HG03060 (cell line): Measurements from ENCODE around the gene DNM3.

Experiments
- ATAC-seq: cut with Tn5 transposase; IDR thresholded peaks from one replicate; pipeline ENCODE4 v1.9.1; 2021; ENCODE audit warnings: low read depth, moderate number of reproducible peaks; ENCODE audit not compliant: unreplicated experiment

DNM3 gene

DNA sequence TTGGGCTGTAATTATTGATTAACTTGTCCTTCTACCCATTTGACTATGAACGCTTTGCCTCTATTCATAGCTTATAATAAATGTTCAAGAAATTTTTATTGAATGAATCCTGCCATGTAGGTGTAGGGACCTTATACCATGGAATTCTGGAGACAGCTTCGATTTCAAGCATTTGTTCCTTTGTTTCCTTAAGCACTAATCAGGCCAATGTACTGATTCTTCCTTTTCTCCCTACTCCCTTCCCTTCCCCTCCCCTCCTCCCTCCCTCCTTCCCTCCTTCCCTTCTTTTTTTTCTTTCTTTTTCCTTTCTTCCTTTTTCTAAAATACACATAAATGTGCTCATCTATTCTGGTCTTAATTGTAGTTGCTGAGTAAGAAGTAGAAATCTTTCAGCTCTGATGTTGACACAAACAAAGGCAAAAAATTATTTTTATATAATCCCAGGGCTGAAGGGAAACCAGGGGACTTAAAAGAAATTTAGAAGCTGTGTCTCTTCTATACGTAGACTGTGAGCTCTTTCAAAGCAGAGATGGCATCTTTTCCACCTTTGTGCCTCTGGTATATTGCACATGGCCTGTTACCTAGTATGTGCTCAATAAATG is 24.9 kb upstream of the DNM3 start:
- no peak for ATAC-seq

DNA sequence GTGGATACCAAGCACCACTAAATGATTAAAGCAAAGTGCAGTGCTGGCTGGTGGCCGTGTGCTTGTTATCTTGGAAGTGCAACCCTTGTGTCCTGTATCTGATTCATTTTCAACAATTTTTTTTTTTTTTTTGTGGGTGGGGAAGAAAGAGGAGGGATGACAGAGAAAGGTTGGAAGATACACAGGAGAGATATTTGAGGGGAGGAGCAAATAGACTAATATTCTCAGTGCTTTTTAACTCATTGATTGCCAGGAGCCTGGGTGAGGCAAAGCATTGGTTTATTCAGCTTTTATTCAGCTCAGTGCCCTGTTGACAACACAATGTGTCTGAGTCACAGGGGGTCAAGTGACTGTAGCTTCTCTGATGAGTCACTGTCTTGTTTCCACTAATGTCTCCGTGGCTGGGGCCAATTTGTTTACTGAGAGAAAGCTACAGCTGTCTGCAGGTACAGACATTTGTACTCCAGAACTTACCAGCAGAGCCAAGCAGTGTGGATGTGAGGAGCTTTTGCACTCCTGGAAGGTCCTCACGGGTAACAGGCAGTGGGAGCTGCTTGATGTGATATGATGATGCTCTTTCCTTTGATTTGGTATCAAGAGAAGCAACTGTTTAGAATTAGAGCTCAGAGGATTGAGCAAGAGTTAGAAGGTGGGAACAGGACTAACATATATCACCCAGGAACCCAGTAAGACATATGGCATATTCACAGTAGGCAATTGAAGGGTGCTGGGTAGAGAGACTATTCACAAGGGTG is 23.6 kb upstream of the DNM3 start:
- peak; percentile 95 for ATAC-seq

DNA sequence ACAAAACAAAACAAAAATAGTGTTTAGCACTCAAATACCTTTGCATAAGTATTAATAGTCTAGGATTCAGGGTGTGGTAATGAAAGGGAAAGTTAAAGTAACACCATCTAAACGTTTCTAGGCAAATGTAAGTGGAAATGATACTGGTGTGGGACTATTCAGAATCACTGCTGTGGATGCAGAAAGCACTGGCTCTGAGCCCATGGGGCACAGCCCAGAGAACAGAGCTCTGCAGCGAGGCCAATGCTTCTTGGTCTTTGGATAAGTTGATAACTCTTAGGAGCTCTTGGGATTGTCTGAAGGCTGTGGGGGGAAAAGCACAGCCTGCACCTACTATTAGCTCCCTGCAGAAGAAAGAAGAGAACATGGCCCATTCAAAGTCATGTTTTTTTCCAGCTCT is 21.4 kb upstream of the DNM3 start:
- ATAC-seq, result no peak

DNA sequence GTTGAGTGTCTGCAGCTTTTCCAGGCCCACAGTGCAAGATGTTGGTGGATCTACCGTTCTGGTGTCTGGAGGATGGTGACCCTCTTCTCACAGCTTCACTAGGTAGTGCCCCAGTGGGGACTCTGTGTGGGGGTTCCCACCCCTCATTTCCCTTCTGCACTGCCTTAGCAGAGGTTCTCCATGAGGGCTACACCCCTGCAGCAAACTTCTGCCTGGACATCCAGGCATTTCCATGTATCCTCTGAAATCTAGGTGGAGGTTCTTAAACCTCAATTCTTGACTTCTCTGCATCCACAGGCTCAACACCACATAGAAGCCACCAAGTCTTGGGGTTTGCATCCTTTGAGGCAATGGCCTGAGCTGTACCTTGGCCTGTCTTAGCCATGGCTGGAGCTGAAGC is 14.3 kb upstream of the DNM3 start:
- ATAC-seq, result no peak

DNA sequence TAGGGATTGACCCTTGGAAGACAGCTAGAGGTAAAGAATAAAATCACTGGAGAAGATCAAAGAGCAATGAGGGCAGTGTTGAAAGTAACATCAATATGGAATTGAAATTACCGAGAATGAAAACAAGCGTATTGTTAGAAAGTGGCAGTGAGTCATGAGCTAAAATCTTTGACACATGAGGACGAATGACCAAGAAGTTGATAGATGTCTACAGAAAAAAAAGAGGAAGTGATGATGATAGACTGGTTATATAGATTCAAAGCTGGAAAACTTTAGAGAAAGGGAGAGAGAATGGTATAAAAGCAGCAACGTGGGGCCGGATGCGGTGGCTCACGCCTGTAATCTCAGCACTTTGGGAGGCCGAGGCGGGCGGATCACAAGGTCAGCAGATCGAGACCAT is 12.5 kb upstream of the DNM3 start:
- no peak for ATAC-seq

DNA sequence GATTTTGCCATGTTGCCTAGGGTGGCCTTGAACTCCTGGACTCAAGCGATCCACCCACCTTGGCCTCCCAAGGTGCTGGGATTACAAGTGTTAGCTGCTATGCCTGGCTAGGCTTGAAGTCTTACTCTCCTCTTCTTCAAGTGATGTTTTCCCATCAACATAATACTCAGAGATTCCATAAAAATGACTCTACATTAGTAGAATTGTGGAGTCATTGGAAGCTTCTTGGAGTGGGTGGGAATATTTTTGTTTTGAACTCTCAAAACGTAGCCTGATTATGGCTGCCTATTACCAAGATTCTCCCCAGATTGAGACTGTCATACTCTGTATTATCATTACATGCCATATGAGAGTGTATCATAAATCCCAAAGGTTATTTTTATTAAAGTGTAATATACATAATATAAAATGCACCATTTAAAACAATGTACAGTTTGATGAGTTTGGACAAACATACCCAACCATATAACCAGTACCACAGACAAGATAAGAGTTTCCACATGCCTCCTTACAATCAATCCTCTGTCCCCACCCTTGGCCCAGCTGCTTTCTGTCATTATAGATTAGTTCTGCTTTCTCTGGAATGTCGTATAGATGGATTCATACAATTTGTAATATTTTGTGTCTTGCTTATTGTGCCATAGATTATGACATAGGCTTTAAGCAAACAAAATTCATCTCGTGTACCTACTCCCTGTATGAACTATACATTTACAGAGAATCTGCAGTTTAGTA is 8.0 kb upstream of the DNM3 start:
- ATAC-seq, result no peak

DNA sequence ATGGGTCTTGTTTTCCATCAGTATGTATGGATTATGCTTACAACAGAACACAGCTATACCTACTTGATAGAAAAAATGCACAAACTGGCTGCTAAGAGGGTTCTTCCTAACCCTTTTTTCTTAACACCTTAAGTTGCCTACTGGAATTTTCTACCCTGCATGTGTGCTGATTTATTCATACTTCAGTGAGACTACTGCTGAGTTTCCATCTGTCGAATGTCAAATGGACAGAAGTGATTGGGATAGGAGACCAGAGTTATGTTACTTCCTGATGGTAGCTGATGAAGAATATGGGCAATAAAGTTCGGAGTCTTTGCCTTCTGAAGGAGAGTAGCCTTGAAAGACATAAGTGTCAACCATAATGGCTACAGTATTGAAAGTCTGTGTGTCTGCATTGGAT is 6.5 kb upstream of the DNM3 start:
- no peak for ATAC-seq

DNA sequence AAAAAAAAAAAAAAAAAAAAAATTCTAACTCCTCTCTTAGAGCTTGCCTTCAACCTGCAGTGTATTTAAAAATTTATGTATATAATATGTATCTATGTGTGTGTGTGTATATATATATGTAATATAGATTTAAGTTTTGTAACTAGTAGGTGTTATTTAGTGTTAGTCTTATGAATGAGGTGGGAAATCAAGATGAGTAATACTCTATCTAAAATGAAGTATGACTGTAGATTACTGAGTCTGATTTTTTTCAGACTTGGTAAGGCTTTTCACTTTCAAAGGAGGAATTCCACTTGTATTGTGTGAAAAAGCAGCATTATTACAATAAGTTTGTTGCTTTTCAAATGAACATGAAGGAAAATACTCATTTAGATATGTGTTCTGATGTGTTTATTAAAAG is 5.4 kb upstream of the DNM3 start:
- ATAC-seq, result no peak

DNA sequence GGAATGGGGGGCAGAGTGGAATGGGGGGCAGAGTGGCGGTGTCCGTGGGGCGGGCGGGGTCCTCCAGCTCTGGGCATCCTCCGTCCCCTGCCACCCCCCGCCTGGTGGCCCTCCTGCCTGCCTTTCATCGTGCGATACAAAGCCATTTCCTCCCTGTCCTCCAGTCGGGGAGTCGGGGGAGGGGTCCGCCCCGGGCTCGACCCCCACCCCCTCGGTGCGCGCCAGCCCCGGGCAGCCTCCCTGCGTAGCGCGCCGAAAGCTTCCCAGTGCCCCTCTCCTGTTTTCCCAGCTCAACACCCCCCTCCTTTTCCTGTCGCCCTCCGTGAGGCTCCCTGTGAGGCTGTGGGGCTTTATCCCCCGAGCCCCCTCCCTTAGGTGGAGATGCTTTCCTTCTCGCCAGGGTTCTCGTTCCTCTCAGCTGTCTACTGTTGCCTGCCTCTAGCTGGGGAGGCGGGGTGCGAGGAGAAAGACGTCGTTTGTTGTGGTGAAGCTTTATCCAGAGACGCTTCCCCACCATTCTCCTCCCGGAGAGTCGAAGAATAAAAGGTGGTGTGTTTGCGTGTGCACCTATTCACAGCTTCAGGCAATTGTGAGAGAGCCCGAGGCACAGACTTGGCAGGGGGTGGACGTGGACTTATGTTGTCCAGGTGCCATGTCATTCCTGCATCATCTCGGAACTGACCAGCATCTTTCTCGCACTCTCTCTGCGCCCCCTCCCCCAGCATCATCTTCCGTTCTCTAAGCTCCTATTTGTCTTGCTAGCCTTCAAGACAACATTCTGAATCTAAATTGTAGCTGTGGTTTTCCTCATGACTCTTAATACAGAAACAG is 848 bp downstream of the DNM3 start:
- no peak for ATAC-seq

DNA sequence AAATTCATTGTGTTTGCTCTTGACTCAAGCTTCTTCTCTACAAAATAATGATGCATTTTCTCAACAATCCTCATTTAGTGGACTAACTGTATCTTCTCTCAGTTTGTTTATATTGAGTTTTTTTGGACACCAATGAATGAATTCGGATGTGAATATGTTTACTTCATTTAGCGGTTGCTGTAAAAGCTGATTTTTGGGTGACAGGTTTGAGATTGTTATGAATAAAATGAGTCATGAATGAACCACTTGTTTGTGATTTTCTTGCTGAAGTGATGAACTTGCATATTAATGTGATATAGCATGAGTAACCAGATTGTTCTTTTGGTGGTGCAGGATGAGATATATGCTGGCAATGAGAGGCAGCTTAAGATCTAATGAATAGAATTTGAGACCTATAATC is 3.1 kb downstream of the DNM3 start:
- no peak for ATAC-seq

DNA sequence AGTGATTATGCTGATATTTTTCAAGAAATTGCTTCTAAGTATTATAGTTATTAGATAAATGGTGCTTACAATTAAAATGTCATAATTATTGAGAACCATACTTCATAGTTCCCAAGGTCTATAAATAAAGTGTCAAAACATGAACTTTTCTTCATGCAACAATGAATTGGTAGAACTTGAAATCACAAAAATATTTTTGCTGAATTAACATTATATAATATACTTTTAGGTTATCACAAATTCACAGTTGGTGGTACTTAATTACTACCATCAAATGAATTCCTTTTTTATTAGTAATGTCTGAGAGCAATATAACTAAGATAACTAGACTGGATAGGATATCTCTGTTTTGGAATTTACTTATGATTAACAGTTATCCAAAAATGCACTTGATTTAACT is 4.7 kb downstream of the DNM3 start:
- ATAC-seq, result no peak

DNA sequence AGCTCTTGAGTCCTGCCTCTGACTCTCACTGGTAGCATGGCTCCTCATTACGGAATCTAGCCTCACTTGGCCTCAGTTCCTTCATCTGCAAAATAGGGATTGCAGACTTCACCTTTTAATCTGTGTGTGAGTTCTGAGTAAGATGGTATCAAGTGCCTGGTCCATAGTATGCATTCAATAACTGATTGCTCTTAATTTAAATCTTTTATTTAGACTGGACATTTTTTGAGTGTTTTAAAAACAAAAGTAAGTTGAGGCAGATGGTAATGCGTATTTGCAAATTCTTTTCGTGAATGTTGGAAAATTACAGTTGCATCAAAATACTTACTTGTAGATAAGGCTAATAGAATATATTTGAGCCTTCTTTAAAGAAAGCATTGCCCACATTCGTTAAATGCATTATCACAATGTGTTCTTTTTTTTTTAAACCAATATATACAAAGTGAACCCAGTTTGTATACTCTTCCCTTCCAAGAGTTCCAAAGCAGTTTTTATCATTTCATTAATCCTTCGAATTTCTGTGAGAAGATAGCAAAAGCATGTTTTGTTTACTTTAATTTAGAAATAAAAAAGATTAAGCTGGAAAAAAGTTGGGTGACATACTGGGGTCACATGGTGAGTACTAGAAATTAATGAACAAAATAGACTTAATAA is 8.1 kb downstream of the DNM3 start:
- no peak for ATAC-seq

DNA sequence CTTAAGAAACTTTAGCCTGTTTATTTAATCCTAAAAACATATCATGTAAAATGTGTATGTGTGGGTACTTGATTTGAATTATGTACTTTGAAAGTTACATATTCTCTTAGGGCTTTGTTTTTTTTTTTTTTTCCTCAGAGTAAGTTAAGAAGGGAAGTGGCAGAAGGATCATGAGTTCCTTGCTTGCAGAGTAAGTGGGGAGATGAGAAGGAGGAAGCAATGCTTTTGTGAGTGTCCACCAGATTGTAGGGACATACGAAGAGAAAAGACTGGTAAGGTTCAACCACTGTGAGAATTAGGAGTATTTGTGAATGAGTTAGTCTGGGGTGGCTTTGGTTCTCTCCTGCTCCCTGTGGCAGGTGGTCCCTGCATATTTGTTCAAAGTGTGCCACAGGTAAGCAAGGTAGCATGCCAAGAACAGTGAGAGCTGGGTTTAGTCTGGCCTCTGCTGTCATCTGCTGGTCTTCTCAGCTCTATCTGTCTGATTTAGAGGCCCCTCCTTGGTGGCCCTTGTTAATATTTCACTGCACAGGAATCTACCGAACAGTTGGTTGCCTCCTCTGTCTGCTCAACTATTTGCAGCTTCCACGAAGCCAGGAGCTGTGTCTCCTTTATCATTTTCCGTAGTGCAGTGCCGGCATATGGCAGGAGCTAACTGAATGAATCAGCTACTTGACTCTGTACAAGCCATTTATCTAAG is 9.5 kb downstream of the DNM3 start:
- no peak for ATAC-seq

DNA sequence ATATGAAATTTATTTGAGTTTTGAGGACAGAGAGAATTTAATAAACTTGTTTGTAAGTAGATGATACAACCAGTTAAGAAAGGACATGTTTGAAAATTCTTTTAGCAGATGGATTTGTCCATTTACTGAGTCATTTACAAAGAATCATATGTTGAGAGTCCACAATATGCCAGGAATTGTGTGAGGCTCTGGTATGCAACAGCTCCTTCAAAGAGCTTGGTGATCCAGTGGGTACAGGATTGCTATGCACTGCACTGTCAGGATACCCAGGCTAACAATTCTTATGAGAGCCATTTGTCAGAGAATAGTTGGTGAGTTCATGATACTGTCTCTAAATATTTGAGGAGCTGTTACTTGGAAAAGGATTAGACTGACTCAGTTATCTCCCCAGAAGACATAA is 11.0 kb downstream of the DNM3 start:
- ATAC-seq, result no peak

DNA sequence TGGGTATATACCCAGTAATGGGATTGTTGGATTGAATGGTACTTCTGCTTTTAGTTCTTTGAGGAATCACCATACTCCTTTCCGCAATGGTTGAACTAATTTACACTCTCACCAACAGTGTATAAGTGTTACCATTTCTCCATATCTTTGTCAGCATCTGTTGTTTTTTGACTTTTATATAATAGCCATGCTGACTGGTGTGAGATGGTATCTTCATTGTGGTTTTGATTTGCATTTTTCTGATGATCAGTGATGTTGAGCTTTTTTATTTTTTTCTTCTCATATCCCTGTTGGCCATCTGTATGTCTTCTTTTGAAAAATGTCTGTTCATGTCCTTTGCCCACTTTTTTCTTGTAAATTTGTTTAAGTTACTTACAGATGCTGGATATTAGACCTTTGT is 14.1 kb downstream of the DNM3 start:
- ATAC-seq, result no peak

DNA sequence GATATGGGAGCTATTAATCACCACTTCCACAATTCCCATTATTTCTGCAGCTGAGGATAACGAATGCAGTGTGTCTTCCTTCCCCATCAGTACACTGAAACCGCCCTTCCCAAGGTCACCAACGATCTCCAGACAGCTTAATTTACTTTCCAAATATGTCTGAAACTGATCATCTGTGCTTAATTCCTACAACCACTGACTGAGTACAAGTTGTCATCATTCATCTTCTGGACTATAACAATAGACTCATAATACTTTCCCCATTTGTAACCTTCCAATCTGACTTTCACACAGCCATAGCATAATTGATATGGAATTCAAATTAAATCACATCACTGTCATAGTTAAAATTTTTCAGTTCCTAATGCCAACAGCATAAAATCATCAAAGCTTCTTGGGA is 17.4 kb downstream of the DNM3 start:
- ATAC-seq, result no peak

DNA sequence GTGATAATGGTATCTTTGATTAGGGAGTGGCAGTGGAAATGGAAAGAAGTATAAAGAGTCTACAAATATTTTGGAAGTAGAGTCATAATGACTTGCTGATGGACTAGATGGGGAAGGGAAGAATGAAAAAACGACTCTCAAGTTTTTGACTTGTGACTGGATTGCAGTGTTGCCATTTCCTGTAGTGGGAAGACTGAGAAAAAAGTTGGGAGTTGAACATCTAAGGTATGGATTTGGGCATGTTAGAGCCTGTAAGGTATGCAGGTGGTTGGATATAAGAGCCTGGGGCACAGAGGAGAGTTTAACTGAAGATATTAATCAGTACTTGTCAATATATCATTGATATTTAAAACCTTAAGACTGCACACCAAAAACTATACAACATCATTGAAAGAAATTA is 19.4 kb downstream of the DNM3 start:
- ATAC-seq, result no peak

DNA sequence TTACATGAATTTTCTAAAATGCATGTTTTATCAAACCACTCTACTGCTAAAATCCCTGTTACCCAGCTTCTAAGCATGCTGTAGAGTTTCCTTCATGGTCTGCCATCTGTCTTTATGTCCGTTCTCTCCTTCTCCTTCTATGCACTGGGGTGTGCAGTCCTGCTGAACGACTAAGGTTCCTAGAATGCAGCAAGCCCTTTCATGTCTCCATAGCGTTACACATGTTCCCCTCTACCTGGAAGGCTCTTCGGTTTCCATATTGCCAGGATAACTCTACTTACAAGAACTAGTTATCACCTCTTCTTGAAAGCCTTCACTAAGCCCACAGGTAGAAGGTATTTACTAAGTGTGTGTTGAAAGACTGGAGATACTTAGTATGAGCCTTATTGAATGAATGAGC is 22.2 kb downstream of the DNM3 start:
- no peak for ATAC-seq

DNA sequence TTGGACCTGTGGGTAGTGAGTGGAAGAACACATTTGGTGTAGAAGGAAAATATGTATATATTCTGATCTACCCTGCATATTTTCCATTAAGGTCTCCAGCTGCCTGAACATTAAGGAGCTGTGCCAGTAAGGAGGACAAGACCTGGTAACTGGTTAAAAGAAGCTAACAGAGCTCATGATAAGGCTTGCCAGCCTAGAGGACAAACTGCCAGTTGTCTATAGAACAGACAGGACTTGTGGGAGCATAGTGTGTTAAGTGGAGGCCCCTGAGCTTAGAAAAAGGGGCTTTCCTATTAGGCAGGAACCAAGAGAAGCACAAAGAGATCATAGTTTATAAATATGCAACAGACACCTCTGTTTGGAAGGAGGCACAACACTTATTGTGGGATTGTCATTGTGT is 23.0 kb downstream of the DNM3 start:
- ATAC-seq, result no peak

DNA sequence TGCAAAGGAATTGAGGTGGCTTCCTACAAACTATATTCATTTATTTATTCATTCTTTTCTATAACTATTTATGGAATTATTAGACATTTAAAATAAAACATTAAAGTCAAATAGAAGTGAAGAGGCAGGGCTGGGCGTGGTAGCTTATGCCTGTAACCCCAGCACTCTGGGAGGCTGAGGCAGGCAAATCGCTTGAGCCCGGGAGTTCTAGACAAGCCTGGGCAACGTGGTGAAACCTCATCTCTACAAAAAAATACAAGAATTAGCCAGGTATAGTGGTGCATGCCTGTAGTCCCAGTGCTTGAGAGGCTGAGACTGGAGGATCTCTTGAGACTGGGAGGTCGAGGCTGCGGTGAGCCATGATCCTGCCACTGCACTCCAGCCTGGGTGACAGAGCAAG is 23.8 kb downstream of the DNM3 start:
- no peak for ATAC-seq
